OCI-LY7 (cell line): ENCODE data around the gene TMED7.

Source experiments
- CTCF ChIP-seq: fragments of 200-600 bp; sonication (generic); conservative IDR thresholded peaks from 2 replicates; pipeline ENCODE4 v1.5.1; 2014; ENCODE audit warnings: mild to moderate bottlenecking, antibody characterized with exemption, low read length, moderate library complexity, mixed read lengths
- EZH2phosphoT487 ChIP-seq: fragments of 200-600 bp; sonication (generic); IDR thresholded peaks from 2 replicates; pipeline ENCODE4 v1.6.1; 2018; ENCODE audit warnings: low read depth, borderline replicate concordance, mild to moderate bottlenecking, mixed run types, antibody characterized with exemption, low read length, moderate library complexity, mixed read lengths

GRCh38 chr5:115599502-115599901, 26.3 kb downstream of the TMED7 start:
- no peak for TF ChIP-seq CTCF
- TF ChIP-seq EZH2phosphoT487, result no peak
